Astrocyte of the spinal cord (primary cell): Measurements from ENCODE around the gene SRGAP1.

Experiments used
- DNase-seq: peaks from one replicate; pipeline ENCODE4 v3.0.0; 2011; ENCODE audit warnings: low read depth, low spot score
- H3K4me3 ChIP-seq: 2 replicates; pipeline ENCODE4 v1.5.1; 2011; ENCODE audit warnings: low read depth, mild to moderate bottlenecking, low read length, moderate library complexity
- CTCF ChIP-seq: IDR thresholded peaks from 2 replicates; pipeline ENCODE4 v1.5.1; 2012; ENCODE audit warnings: low read depth, mild to moderate bottlenecking, low read length, inconsistent platforms
- in situ Hi-C: cut with HindIII; loops from 2 replicates; pipeline ENCODE4 v1.10.0; 2017; ENCODE audit warnings: low sequenced_read_pairs

SRGAP1 gene

GRCh38 chr12:63996556-63996955 lies 152.1 kb downstream of the SRGAP1 start:
- H3K4me3 ChIP-seq: no peak overlapping the region
- no peak for DNase-seq
- TF ChIP-seq CTCF: no peak
- in situ Hi-C loops: no loop called here

- H3K4me3 ChIP-seq: no peak overlapping the region
- no peak for TF ChIP-seq CTCF
- no peak for DNase-seq
- in situ Hi-C loops: no loop called here
Measured at GRCh38 chr12:63997198-63997597, 152.7 kb downstream of the SRGAP1 start.

DNA sequence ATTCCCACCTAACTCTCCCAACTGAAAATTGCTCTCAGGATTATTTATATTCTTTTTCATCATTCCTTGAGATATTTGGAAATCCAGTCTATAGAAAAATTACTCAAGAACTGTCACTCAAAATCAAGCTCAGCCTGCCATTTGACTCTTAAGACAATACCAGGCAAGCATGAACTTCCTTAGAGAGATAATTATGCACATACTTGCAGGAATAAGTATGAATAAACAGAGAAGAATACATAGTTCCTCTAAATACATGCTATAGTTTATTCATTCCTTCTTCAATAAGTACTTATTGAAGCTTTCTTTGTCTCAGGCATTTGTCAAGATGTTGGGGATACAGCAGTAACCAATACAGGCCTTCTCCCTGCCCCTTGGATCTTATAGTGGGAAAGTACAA lies 154.1 kb downstream of the SRGAP1 start:
- no peak overlapping the region for H3K4me3 ChIP-seq
- TF ChIP-seq CTCF: no peak
- DNase-seq: no peak
- in situ Hi-C loops: no loop called here

DNA sequence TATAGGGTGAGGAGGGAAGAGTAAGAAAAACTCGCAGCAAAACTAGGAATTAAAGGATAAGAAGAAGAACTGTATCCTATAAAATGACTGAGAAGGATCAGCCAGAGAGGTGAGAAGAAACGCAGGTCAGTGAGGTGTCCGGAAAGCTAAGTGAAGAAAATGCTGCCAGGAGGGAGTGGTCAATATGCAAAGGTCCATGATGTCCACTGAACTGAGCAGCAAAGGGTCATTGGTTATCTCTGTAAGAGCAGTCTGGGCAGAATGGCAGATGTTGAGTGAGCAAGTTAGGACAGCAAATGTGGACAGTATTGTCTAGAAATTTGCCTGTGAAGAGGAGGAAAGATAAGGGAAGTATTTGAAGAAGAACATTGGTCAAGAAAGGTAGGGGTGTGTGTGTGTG lies 155.4 kb downstream of the SRGAP1 start:
- in situ Hi-C loops: no loop called here
- no peak overlapping the region for H3K4me3 ChIP-seq
- TF ChIP-seq CTCF: no peak
- no peak for DNase-seq

GRCh38 chr12:64001439-64001838 lies 156.9 kb downstream of the SRGAP1 start:
- no peak for DNase-seq
- in situ Hi-C loops: no loop called here
- no peak for TF ChIP-seq CTCF
- no peak overlapping the region for H3K4me3 ChIP-seq

DNA sequence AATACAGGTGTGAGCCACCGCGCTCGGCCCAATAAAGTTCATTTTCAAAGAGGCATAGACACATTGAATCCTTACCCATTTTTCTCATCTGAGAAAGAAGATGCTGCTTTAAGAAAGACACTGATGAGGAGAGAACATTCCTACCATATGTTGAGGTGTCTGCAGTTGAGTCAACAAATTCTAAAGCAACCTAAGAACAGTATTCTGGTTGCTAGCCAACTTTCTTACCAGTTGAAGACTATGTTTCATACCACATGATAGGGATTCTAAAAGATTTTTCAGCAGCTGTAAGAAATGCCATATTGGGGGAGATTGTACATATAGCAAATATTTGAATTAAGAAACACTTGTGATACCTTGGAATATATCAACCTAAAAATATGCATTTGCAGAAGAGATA lies 160.1 kb downstream of the SRGAP1 start:
- no peak overlapping the region for H3K4me3 ChIP-seq
- peak; percentile 43 for DNase-seq

More for the DNA sequence above, 160.1 kb downstream of the SRGAP1 start:
- in situ Hi-C loops: no loop called here
- no peak for TF ChIP-seq CTCF
